HG03342 (cell line): Measurements from ENCODE around the gene ETS1.

Experiments used
- ATAC-seq: cut with Tn5 transposase; IDR thresholded peaks from one replicate; pipeline ENCODE4 v1.9.1; 2021; ENCODE audit warnings: mild to moderate bottlenecking, moderate library complexity; ENCODE audit not compliant: unreplicated experiment

The ETS1 gene

DNA sequence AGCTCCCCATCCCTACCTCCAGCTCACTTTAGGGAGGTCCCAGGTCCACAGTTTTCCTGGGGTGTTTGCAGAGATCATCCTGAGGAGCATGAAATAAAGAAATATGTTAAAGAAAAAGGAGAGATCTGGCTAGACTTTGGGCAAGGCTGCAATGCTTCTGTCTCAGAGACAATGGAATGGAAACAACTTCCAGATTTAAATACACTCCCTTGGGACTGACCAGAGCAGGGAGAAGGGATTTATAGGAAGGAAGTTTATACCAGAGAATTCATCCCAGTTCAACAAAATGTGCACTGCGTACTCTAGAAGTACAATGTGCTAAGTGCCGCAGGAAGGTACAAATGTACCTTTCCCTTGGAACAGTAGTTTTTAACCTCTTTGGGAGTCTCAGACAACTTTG lies 40.4 kb downstream of the ETS1 start:
- ATAC-seq, result no peak

DNA sequence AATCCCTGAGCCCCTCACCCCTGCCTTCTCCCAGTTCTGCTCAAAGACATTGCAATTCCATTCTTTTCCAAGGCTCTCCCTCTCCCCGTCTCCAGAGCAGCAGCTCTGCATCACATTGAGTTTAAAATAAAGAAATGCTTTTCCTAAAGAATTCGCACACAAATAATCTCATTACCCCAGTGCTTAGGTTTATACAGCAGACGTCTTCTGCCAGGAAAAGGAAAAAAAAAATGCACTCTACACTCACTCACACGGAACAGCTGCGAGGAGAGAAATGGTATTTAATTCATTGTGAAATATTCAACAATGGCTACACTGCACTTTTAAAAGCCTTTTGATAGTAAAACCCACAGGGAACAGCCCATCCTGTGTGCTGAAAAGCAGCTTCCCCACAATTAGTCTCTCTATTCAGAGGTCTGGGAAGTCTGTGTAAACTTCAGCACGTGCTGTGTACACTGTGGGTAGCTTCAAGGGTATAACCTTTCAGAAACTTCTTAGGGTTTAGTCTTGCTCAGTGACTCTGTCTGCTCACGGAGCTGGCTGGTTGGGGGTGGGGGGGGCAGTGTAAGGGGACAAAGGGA lies 42.8 kb downstream of the ETS1 start:
- ATAC-seq, result no peak

DNA sequence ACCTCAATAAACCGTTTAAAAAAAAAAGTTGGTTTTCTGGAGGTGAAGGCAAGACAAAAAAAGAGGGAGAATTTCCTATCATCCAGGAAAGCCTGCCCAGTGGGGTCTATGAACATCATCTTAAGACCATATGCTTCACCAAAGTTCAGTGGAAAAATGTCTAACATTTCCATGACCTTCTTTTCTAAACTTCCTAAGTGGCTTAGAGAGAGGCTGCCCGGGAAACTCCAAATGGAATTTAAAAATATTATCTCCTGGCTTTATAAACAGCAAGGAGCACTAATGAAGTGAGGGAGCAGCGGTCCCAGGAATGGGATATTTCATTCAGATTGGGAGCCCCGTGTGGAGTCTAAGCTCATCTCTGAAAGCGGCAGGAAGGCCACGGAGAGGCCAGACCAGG lies 46.9 kb downstream of the ETS1 start:
- ATAC-seq, result no peak

DNA sequence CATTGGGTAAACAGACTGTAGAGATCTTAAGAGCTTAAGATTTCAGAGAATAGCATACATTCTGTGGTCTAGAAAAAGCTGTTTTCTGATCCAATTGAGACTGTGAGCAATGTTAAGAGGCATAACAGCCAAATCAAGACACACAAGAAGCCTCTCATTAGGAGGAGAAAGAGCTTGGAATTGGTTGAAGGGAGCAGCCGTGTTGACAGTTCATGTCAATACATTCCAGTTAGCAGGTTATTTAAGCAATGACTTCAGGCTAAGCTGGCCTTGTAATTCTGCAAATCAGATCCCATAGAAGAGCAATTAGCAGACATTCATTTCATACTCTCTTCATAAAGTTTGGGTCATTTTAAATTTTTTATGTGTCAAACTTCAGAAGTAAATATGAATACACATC lies 50.9 kb downstream of the ETS1 start:
- no peak for ATAC-seq

DNA sequence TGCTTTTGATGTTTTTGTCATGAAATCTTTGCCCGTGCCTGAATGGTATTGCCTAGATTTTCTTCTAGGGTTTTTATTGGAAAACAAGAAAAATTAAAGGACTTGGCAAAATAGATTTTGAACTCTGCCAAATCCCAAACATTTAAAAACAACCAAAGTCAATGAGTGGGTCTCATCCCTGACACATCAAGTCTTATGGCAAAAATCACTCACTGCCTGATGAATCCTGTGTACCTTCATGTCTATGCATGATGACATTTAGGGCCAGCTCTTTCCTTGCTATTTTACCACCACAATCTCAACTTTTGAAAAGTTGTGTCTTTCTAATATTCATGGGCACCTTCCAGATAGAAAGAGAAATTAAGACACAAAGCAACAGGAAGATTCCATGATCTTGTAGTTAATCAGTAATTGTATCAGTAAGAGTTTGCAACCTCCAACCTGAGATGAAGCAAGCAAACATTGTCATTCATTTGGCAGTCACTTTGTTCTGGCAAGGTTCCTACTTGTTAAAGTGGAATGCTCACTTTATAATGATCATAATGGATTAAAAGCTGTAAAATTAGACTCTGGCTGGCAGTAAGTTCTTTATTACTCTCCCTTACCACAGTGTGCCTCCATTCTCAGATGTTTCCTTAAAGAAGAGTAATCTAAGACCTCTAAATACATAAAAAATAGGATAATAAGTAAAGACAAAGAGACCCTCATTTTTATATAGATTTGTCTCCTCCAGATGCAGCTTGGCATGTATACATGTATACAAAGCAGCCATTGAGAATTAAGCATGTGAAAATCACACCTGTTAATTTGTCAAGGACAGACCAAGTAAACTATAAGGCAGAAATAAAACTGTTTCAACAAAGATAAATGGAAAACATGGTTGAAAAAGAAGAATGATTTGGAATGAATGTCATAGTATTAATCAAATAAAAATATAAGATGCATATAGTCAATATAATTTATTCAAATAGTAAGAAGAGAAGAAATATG lies 51.6 kb downstream of the ETS1 start:
- ATAC-seq, result no peak

DNA sequence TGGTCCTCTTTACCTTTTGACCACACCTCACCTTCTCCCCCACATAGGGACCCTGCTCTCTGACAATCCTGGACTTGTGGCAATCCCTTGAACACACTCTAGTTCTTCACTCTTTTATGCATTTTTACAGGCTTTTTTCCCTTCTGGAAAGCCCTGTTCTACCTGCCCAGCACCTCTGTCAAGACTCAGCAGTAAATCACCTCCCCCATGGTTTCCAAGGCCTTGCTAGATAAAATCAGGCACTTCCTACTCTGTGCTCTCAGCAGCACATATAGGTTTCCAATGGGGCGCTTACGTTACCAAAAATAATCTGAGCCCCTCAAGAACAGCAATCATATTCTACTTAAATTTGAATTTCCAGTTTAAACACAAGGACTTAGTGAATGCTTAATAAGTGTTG lies 53.9 kb downstream of the ETS1 start:
- no peak for ATAC-seq

DNA sequence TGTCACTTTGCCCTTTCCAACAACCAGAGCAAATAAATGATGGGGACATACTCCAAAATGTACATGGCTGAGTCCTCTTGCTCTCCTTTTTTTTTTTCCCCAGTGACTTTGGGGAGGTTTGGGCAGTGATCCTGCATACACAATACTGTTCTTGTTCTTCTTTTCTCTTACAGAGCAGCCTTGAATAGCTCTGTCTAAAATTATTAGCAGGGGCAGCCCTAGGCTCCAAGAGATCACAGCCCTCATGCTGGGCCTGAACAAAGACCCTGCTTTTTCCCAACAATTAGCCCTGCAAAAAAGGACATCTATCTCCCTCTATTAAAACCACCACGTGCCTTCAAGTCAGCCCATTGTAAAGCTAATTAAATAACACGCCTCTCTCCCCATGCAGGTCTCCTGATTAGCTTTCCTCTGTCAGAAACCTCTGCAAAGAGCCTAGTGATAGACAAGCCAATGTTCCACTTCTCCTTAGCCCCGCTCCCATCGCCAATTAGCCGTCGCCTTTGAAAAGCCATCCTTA lies 54.7 kb downstream of the ETS1 start:
- no peak for ATAC-seq

DNA sequence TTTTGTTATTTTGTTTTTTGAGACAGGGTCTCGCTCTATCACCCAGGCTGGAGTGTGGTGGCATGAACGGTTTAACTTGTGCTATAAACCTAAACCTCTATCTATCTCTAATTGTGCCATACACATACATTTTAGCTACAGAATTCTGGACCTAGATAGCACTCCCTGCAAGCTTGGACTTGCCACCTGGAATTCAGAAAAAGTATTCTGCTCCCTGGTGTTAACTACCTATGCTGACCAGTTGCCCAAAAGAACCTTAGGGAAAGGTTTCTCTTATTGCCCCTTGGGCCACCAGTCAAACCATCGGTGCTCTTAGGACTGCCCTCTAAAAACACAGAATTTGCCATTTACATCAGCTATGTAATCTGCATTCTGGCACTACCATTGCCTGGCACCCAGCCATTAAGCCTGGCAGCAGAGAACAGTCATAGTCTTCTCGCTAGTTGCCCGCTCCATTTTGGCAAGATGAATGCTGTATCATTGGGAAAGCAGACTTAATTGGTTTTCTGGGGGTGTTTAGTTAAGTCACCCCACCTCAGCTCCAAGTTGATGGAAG lies 55.3 kb downstream of the ETS1 start:
- ATAC-seq, result no peak

DNA sequence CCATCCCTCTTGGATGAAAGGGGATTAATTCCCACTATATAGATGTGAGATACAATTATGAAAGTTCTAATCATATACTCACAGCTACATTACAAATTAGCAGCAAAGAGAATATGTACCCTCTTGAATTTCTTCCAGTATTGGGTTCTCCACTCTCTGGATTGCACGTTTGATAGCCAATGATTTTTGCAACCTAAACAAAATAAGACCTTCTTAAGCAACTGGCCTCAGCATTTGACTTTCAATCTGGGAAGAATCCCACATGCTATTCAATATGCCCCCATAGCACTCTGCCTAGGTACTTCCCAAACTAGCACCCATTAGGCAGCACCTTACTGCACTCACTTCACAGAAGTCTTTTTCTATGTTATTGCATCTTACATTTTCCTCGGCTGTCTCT lies 55.8 kb downstream of the ETS1 start:
- ATAC-seq, result no peak

DNA sequence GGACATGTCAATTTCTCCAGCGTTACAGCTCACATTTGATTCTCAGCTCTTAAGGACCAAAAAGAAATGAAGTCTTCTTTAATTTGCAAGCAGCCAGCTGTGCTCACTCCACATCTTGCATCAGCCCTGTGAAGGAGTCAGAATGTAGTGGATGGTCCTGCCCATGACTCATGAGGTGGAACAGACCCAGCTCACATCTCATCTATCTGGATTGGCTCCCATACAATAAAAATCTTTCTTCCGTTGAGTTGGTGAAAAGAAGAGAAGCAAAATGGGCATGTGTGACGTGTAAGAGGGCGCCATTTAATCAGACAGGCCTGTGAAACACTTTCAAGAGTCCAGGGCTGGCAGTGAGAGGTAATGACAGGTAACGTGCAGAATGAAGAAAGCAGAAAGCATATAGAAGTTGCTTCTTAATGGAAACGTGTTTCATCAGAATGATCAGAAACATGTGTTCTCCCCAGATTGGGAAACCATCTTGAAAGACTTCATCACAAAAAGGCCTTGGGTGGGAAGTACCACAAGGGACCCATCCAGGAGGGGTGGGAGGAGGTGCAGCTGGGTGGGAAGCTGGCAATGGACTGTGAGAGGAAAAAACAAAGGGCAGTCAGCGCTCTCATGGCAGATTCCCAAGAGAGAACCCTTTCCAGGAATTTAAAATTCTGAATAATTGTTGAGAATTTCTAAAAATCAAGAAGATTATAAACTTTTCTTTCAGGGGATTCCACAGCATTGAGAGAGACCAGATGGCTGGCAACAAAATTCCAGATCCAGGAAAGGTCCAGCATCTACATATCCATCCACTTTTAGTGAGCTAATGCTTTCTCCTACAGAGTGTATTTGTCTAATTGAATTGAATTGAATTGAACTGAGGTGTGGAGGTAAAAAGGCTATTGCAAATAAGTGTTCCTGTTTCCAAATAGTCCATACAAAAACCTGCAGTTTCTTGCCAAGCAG lies 57.0 kb downstream of the ETS1 start:
- no peak for ATAC-seq

DNA sequence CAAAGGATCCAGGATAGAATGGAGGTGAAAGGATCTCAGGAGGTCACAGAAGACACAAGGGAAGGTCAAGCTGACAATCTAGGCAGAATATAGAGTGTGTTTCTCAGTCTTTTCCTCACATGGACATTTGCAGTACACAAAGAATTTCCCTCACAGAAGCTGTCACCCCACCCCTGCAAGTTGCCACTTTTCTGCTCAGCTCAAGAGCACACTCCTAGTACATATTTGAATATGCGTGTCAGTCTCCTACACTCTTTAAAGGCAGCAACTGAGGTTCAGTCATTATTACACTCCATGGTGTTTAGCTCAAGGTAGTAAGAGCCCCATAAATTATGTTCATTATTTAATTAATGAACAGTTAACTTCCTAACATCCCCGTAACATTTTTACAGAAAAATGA lies 59.1 kb downstream of the ETS1 start:
- ATAC-seq, result no peak

DNA sequence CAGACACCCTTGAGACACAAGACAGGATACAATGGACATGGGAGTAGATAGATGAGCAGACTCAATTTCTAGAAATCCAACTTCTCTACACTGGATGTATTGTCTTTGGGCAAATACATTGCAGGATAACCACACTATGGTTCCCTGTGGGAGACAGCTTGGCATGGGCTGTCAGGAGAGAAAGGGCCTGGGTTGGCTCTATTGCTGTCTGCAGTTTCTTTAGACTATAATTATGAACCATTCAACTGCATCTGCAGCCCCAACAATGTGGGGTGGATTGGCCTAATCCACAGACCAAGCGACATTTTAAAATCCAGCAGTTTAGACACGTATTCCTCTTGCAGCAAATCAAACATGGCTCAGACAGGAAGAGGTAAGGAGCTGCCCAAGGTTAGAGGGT lies 60.3 kb downstream of the ETS1 start:
- no peak for ATAC-seq

DNA sequence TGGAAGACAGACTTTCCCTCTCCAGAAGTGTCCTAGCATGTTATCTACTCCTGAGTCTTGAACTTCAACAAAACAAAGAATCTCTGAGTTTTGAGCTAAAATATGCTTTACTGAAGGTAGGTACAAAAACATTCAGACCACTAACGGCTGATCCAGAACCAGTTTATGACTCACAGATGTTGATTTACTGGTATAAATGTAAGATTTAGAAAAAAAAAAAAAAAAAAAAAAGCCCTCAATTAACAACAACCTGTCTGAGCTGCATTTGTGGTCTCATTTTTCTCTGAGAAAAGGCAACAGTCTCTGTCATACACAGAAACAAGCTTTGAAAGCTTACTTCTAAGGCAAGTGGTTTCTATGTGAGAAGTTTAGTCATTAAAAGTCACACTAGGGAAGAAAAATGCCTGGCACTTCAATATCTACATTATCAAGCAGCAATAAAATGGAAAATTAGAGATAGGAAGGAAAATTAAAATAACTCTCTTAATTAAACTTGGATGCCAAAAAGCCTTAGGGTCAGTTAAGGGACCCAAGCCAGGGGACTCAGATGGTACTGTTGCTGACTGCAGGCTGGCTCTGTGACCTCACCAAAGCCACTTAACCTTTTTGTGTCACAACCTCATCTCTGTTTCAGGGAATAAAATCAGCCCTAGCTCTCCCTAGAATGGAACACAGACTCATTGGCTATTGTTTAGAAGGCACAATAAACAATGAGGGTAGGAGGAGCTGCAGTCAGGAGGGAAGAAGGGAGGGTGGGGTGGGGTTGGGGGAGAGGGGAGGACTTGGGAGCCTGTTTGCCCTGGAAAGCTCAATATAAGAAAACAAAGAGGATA lies 61.7 kb downstream of the ETS1 start:
- no peak for ATAC-seq

DNA sequence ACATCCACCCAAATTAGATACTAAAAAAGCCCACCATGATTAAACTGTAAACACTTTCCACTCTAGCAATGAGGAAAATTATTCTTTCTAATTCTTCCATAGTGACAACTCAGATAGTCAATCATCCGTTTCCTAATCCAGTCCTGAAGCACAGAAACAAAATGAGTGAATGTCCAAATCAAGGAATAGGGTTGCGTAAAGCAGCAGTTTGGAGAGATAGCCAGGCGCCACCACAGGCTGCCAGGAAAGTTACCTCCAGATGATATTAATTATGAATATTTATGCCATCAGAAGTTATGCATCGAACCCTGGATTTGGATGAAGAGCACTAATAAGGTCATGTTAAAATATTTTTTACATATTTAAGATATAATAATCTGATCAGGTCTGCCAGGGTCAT lies 63.2 kb downstream of the ETS1 start:
- ATAC-seq, result no peak

DNA sequence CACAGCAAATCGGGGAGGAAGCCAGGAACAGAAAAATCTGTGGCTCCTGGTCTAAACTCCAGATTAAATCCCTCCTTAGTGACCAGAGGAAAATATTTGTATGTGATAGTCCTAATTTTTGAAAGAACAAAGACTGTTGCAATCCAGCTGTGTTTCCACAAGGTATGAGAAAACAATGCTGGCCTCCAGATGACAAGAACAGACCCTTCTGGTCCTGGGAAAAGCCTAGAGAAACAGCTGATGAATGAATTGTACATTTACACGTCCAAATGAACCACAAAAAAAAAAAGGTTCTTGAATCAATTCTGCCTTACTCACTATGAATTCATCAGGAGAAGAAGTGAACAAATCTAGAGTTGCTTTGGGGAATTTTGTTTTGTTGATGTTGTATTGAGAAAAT lies 63.7 kb downstream of the ETS1 start:
- ATAC-seq, result no peak

DNA sequence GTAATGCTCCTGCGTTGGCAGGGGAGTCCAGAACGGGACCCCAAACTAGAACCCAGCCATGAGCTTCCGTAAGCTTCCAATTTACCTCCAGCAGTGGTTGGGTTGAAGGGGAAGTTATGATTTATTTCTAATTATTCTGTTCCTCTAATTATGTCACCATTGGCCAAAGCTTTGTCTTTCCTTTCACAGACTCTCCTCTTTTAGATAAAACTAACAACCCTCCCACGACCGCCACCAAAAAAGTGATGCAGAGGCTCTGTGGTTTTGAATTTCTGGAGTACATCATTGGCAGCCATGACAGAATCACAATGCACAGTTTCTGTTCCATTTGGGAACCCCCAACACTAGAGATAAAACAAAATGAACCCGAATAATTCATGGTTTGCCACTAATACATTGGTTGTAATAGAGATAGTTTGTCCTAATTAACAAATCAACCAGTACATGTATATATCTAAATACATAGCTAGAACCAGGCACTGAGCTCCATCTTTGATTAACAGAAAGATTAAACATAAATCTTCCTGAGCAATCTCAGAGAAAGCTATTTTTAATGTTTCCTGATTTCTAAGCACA lies 64.3 kb downstream of the ETS1 start:
- ATAC-seq, result no peak

DNA sequence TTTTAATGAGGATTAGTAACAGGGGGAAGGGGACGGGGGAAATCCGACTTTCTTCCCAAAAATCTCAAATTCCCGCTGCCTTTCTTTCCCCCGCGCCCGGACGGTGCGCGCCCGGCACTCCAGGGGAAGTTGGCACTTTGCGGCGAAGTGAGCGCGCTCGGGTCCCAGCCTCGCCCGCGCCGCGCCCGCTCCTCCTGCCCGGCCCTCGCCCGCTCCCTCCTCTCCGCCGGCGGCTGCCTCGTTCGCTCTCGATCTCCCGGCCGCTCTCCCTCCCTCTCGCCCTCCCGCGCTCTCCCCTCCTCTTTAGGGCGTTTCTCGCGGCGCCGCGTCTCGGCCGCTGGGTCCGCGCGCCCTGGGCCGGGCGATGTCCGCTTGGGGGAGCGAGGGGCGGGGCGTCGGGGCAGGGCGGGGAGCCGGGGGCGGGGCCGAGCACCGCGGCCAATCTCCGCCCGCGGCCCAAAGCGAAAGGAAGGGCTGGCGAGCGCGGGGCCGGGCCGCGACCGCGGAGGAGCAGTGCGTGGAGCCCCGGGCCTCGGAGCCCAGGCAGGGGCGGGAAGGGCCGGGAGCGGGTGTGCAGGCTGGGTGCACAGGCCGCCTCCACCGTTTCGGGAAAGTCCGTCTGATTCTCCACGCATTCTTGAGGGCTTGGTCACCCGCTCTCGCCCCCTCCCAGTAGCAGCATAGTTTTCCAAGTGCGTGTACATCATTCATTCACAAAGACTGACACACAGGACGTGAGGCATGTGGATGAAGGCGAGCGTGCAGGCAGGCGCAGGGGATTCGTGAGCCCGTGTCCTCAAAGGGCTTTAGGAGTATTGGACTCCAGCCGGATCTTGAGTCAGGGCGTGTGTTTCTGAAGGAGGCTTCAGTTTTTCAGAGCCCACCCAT lies 65.1 kb downstream of the ETS1 start:
- ATAC-seq, result peak; percentile 77

DNA sequence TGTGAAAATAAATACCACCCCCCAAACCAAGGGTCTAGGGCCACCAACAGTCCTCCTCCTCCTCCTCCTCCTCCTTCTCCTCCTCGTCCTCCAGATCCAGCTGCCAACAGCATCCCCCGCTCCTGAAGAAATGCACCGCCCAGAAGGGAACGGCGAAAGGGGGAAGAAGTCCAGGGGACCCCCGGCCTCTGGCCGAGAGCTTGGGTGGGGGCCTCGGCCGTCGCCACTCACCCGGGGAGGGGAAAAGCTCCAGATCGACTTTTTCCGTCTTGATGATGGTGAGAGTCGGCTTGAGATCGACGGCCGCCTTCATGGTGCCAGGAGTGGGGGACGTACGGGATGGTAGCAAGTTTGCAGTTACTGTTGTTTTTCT lies 65.7 kb downstream of the ETS1 start:
- no peak for ATAC-seq
